HT-29 (cell line): ENCODE results near the gene ACOT8. TPM values are rescaled to one million over a fixed set of nuclear protein-coding genes. Genes with fewer than 3 reads are reported as not detected.
"Not testable (repeated sequence)": the region's sequence is repeated elsewhere in the genome, so short reads cannot be mapped to it uniquely, and the experiment has no call there.

ENCODE experiments used
- DNase-seq: peaks from one replicate; pipeline ENCODE4 v3.0.0-alpha.2; 2015; ENCODE audit warnings: low spot score
- total RNA-seq: library from RNA; depleted of rRNA; stranded (reverse); fragments of >200 nt; shearing (Covaris generic); gene quantifications from 2 replicates; pipeline ENCODE4 v1.2.3, GENCODE V29; 2014; rRNA removed

ACOT8 gene
- total RNA-seq, 1 experiment from 2014 or later, result 93.1 TPM

DNA sequence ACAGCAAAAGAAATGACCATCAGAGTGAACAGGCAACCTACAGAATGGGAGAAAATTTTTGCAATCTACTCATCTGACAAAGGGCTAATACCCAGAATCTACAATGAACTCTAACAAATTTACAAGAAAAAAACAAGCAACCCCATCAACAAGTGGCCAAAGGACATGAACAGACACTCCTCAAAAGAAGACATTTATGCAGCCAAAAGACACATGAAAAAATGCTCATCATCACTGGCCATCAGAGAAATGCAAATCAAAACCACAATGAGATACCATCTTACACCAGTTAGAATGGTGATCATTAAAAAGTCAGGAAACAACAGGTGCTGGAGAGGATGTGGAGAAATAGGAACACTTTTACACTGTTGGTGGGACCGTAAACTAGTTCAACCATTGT is 59.7 kb downstream of the ACOT8 start:
- not testable (repeated sequence) for DNase-seq

DNA sequence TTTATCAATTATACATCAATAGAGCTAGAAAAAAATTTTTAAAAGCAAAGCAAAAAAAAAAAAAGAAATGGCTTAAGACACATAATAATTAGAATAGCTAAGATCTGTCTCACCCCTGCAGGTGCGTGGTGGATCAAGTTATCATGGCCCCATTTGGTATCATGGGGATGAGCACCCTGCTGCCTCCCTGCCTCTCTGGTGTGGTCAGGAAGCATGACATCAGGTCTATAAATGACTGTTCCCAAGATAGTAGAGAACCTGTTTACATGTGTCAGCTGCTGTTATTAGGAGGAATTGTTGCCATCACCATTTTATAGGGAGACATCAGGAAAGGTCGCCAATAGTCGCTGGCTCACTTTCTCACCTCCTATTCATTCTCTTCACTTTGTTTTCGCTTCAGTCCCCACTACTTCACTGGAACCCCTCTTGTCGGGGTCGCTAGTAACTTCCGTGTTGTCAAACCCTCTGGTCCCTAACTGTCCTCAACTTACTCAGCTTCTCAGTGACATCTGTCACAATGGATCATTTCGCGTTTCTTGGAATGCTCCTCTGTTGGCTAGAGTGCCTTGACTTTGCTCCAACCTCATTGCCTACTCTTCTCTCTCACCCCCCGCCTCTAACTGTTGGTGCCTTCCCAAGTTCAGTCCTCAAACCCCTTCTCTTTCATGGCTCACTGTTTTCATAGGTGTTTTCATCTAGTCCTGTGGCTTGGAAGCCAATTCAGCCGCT is 60.7 kb downstream of the ACOT8 start:
- DNase-seq, result no peak

GRCh38 chr20:45792317-45793118 is 64.7 kb downstream of the ACOT8 start:
- peak; percentile 33 for DNase-seq

Other genes with a start within 250 kb of the ACOT8 start
- not detected in 2 replicates for gene WFDC10A, start 227.7 kb downstream of the ACOT8 start, total RNA-seq
- gene WFDC9, start 226.1 kb downstream of the ACOT8 start, total RNA-seq, result not detected in 2 replicates
- not detected in 2 replicates for gene WFDC11, start 187.2 kb downstream of the ACOT8 start, total RNA-seq
- not detected in 2 replicates for gene WFDC13, start 155.4 kb downstream of the ACOT8 start, total RNA-seq
- not detected in 2 replicates for gene WFDC10B, start 152.4 kb downstream of the ACOT8 start, total RNA-seq
- not detected in 2 replicates for gene SPINT4, start 135.0 kb downstream of the ACOT8 start, total RNA-seq
- gene WFDC3, start 65.5 kb downstream of the ACOT8 start, total RNA-seq, result not detected in 2 replicates
- 26.2 and 33.2 TPM in 2 replicates for gene DNTTIP1, start 65.4 kb downstream of the ACOT8 start, total RNA-seq
- 284 and 289 TPM in 2 replicates for gene UBE2C, start 44.7 kb downstream of the ACOT8 start, total RNA-seq
- gene TNNC2, start 30.1 kb downstream of the ACOT8 start, total RNA-seq, result 0.15 and 0.18 TPM in 2 replicates
- 30.8 and 31.2 TPM in 2 replicates for gene SNX21, start 23.6 kb downstream of the ACOT8 start, total RNA-seq
- 2.3 and 2.9 TPM in 2 replicates for gene ZSWIM3, start 222 bp upstream of the ACOT8 start, total RNA-seq
- gene ZSWIM1, start 23.8 kb upstream of the ACOT8 start, total RNA-seq, result 16.1 and 20.2 TPM in 2 replicates
- gene SPATA25, start 30.2 kb upstream of the ACOT8 start, total RNA-seq, result 7.1 and 10.4 TPM in 2 replicates
- 8.9 and 11.4 TPM in 2 replicates for gene NEURL2, start 33.8 kb upstream of the ACOT8 start, total RNA-seq
- gene CTSA, start 33.9 kb upstream of the ACOT8 start, total RNA-seq, result 151 and 162 TPM in 2 replicates
- gene PLTP, start 54.8 kb upstream of the ACOT8 start, total RNA-seq, result 1.0 and 2.1 TPM in 2 replicates
- gene PCIF1, start 77.3 kb upstream of the ACOT8 start, total RNA-seq, result 25.5 and 31.7 TPM in 2 replicates
- 39.2 and 44.8 TPM in 2 replicates for gene ZNF335, start 114.8 kb upstream of the ACOT8 start, total RNA-seq
- not detected in 2 replicates for gene MMP9, start 151.5 kb upstream of the ACOT8 start, total RNA-seq
- gene SLC12A5, start 171.8 kb upstream of the ACOT8 start, total RNA-seq, result not detected in 2 replicates
- 20.3 and 21.0 TPM in 2 replicates for gene NCOA5, start 232.6 kb upstream of the ACOT8 start, total RNA-seq